Endothelial cell of umbilical vein (primary cell): ENCODE measurements around the gene RNASET2.

Source experiments
- EZH2 ChIP-seq: IDR thresholded peaks from 2 replicates; pipeline ENCODE4 v1.6.1; 2012; ENCODE audit warnings: borderline replicate concordance, low read depth, mild to moderate bottlenecking, moderate library complexity, low read length, inconsistent platforms; ENCODE audit not compliant: severe bottlenecking
- FOS ChIP-seq: IDR thresholded peaks from 2 replicates; pipeline ENCODE4 v1.6.1; 2011; ENCODE audit warnings: mild to moderate bottlenecking, low read length, moderate library complexity, borderline replicate concordance; ENCODE audit not compliant: insufficient read depth
- GATA2 ChIP-seq: IDR thresholded peaks from 2 replicates; pipeline ENCODE4 v1.7.0; 2011; ENCODE audit warnings: low read depth, mild to moderate bottlenecking, moderate library complexity, mixed read lengths, low read length; ENCODE audit not compliant: insufficient read length, insufficient read depth
- JUN ChIP-seq: IDR thresholded peaks from 2 replicates; pipeline ENCODE4 v1.6.1; 2011; ENCODE audit warnings: borderline replicate concordance, low read depth; ENCODE audit not compliant: insufficient read length, insufficient read depth
- MAX ChIP-seq: IDR thresholded peaks from 2 replicates; pipeline ENCODE4 v1.6.1; 2011; ENCODE audit not compliant: insufficient read depth, insufficient read length
- MYC ChIP-seq: IDR thresholded peaks from one replicate; pipeline ENCODE4 v1.6.1; 2011; ENCODE audit warnings: mild to moderate bottlenecking, low read depth, low read length
- POLR2A ChIP-seq: IDR thresholded peaks from 2 replicates; pipeline ENCODE4 v1.6.1; 2012; ENCODE audit warnings: low read depth, mild to moderate bottlenecking, control low read depth, low read length
- POLR2AphosphoS5 ChIP-seq: IDR thresholded peaks from 2 replicates; pipeline ENCODE4 v1.6.1; 2012; ENCODE audit warnings: low read depth, mild to moderate bottlenecking, control low read depth, low read length, moderate library complexity; ENCODE audit not compliant: insufficient read depth
- TF ChIP-seq, protein P1 (sequence below), 2 donors: IDR thresholded peaks; 1 replicate in 1 of 2; 2 replicates in 1 of 2; pipeline ENCODE4 v1.5.1; 2011; ENCODE audit warnings: low read length in 2 of 2, mild to moderate bottlenecking in 2 of 2, moderate library complexity in 2 of 2, control low read depth in 1 of 2, inconsistent platforms in 1 of 2, low read depth in 1 of 2; ENCODE audit not compliant: insufficient read depth in 1 of 2; ENCODE audit errors: extremely low read depth in 1 of 2

DNA sequence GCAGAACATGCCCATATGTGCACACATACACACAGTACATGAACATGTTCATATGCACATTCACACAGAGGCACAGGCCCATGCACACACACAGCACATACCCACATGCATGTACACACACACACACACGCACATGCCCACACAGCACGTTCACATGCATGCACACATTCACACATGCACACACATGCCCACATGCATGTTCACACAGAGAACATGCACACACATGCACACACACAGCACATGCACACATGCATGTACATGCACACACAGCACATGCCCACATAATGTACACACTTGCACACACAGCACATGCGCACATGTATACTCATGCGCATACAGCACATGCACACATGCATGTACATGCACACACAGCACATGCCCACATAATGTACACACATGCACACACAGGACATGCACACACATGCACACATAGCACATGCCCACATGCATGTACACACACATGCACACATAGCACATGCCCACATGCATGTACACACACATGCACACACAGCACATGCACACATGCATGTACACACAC lies 25.9 kb downstream of the RNASET2 start:
- TF ChIP-seq, protein P1, sequence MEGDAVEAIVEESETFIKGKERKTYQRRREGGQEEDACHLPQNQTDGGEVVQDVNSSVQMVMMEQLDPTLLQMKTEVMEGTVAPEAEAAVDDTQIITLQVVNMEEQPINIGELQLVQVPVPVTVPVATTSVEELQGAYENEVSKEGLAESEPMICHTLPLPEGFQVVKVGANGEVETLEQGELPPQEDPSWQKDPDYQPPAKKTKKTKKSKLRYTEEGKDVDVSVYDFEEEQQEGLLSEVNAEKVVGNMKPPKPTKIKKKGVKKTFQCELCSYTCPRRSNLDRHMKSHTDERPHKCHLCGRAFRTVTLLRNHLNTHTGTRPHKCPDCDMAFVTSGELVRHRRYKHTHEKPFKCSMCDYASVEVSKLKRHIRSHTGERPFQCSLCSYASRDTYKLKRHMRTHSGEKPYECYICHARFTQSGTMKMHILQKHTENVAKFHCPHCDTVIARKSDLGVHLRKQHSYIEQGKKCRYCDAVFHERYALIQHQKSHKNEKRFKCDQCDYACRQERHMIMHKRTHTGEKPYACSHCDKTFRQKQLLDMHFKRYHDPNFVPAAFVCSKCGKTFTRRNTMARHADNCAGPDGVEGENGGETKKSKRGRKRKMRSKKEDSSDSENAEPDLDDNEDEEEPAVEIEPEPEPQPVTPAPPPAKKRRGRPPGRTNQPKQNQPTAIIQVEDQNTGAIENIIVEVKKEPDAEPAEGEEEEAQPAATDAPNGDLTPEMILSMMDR (IDR thresholded peaks at IDR 0.05; ENCODE audit: extremely low read depth in 1 of 2, insufficient read depth in 1 of 2, low read depth in 1 of 2, low read length in 2 of 2), result no peak
- TF ChIP-seq POLR2AphosphoS5 (no peak), JUN (no peak), MAX (peak; percentile 64), MYC (no peak), POLR2A (no peak), EZH2 (no peak), GATA2 (no peak), FOS (no peak)
